Transverse colon (tissue), 3 donors: Measurements from ENCODE around the gene TET2.

ENCODE experiments used
- CTCF ChIP-seq, 5 experiments: fragments of 200-600 bp in 3 of 5; fragments of 450-650 bp in 2 of 5; sonication (generic) in 3 of 5; IDR thresholded peaks; 1 replicate in 2 of 5; 2 replicates in 3 of 5; pipeline ENCODE4 v1.5.1; 2016 to 2017; ENCODE audit warnings: antibody characterized with exemption in 5 of 5, inconsistent platforms in 3 of 5, mild to moderate bottlenecking in 2 of 5, moderate library complexity in 1 of 5
- POLR2A ChIP-seq: fragments of 450-650 bp; IDR thresholded peaks from one replicate; pipeline ENCODE4 v1.6.1; 2016; ENCODE audit warnings: antibody characterized with exemption, mild to moderate bottlenecking, moderate library complexity

DNA sequence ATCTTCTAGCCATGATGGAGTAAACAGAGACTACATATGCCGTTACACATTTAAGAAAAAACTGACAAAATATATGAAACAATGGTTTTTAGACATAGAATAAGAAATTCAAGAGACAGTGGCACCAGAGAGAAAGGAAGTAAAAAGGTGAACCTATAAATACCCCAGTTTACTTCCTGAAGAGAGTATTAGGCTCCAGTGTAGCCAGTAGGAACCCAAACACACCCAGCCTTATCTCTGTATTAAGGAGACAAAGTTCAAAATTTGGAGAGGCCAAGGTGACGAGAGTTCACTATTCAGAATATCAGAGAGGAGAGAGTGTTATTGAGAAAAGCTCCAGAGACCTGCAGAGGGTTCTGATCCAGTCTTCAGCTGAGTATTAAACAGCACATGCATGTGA, 119.0 kb downstream of the TET2 start:
- TF ChIP-seq CTCF (IDR thresholded peaks at IDR 0.05) = no peak
- no peak for TF ChIP-seq POLR2A
